Transverse colon (tissue), 3 donors: ENCODE measurements around the gene PSAP.

Experiments used
- CTCF ChIP-seq, 5 experiments: fragments of 200-600 bp in 3 of 5; fragments of 450-650 bp in 2 of 5; sonication (generic) in 3 of 5; IDR thresholded peaks; 1 replicate in 2 of 5; 2 replicates in 3 of 5; pipeline ENCODE4 v1.5.1; 2016 to 2017; ENCODE audit warnings: antibody characterized with exemption in 5 of 5, inconsistent platforms in 3 of 5, mild to moderate bottlenecking in 2 of 5, moderate library complexity in 1 of 5
- POLR2A ChIP-seq: fragments of 450-650 bp; IDR thresholded peaks from one replicate; pipeline ENCODE4 v1.6.1; 2016; ENCODE audit warnings: antibody characterized with exemption, mild to moderate bottlenecking, moderate library complexity

- no peak for TF ChIP-seq CTCF (IDR thresholded peaks at IDR 0.05)
- no peak for TF ChIP-seq POLR2A
Measured at GRCh38 chr10:71836596-71836974, 14.5 kb downstream of the PSAP start.
